ENCODE data around the gene VOPP1.
"Not testable (repeated sequence)": the region's sequence is repeated elsewhere in the genome, so short reads cannot be mapped to it uniquely, and the experiment has no call there.

Gene VOPP1, protein sequence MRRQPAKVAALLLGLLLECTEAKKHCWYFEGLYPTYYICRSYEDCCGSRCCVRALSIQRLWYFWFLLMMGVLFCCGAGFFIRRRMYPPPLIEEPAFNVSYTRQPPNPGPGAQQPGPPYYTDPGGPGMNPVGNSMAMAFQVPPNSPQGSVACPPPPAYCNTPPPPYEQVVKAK

DNA sequence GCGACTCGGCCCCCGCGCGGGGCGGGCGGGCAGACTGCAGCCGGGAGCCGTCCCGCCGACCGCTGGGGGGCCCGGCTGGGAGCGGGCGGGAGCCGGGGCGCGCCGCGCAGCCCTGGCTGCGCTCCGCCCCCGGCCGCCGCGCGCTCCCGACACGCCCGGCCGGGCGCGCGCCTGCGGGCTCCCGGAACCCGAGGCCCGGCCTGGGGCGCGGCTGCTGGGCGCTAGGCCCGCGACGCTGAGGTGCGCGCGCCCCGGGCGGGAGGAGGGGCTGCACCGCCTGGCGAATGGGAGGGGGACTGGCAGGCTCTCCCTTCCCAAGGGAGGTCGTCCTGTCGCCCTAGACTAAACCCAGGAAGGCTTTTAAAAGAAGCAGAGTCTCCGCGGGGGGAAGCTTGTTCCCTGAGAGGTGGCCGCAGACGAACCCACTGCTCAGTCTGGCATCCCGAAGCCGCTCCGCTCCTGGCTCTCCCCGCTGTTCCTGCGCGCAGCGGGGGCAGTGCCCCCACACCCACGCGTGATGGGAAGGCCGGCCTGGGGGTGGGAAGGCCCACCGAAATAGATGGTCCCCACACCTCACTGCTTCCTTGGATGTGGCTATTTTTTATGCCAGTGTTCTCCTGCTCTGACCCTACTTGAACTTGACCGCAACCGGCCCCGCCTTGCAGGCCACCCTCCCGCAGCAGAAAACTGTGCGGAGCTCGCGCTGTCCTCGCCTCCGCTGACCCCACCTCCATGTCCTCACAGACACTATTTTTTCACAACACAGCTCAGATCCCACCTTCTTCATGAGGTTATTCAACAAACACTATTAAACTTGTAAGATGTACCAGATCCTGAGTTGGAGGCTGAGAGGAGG lies at the start of gene VOPP1:
Gene VOPP1 (minus strand): TSS at position 125 of the 856 bp plus-strand sequence. CDS start 178 bp downstream, outside the sequence.
- peak within 1 kb of the TSS; percentile 93 for H3K27ac Mint-ChIP-seq
- ATAC-seq (peak; percentile 64), DNase-seq (ENCODE audit: low spot score in 2 of 2) (peak; percentile 53 to 77)
- H3K9me3 Mint-ChIP-seq, result no peaks in the 10 kb centered on the region
- peaks cover 42% of the 10 kb centered on the region for H3K36me3 Mint-ChIP-seq
- peak within 1 kb of the TSS; percentile 81 for H3K4me3 Mint-ChIP-seq
- H3K4me1 Mint-ChIP-seq, result peaks cover 64% of the 10 kb centered on the region

DNA sequence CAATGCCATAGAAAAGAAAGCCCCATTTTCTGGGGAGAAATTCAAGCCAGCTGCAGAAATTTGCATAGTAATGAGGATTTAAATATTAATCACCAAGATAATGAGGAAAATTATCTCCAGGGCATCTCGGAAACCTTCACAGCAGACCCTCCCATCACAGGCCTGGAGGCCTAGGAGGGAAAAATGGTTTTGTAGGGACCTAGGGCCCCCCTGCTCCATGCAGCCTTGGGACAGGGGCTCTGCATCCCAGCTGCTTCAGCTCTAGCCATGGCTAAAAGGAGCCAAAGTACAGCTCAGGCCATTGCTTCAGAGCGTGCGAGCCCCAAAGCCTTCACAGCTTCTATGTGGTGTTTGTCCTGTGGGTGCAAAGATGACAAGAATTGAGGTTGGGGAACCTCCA lies 46.6 kb upstream of the VOPP1 start:
- DNase-seq (ENCODE audit: low spot score in 2 of 2), result no peak
- H3K4me1 Mint-ChIP-seq, result no peaks in the 10 kb centered on the region
- no peak overlapping the region for H3K27ac Mint-ChIP-seq
- H3K4me3 Mint-ChIP-seq, result no peak overlapping the region
- H3K9me3 Mint-ChIP-seq, result peaks cover 4% of the 10 kb centered on the region
- no peak for ATAC-seq
- no peaks in the 10 kb centered on the region for H3K36me3 Mint-ChIP-seq

DNA sequence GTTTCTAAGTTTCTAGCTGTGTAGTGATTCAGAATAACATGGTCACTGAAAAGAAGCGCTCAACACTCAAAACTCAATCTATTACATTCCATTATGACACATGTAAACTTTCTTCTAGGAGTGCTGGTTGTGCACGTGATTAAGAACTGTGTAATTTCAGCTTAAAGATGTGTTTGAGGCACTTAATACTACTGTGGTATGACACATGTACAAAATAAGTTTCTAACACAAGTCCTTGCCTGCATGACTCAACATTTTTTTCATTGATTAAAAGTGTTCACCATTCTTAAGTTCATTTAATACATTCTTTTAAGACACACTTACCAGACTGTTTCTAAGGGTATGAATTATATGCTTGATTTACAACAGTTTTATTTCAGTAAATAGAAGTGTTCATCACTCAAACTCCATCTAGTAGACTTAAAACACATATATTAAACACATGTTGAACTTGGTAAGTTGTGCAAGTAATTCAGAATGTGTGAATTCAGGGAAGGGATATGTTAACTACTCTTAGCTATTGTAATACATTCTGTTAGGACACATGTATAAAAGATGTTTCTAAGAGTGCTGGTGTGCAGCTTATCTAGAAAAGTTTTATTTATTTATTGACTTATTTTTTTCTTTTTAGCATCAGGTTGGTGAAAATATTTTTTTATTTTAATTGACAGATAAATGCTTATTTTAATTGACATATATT lies 42.2 kb upstream of the VOPP1 start:
- H3K4me1 Mint-ChIP-seq; ATAC-seq; H3K4me3 Mint-ChIP-seq; H3K27ac Mint-ChIP-seq; DNase-seq (ENCODE audit: low spot score in 2 of 2); H3K36me3 Mint-ChIP-seq; H3K9me3 Mint-ChIP-seq: not testable (repeated sequence)

DNA sequence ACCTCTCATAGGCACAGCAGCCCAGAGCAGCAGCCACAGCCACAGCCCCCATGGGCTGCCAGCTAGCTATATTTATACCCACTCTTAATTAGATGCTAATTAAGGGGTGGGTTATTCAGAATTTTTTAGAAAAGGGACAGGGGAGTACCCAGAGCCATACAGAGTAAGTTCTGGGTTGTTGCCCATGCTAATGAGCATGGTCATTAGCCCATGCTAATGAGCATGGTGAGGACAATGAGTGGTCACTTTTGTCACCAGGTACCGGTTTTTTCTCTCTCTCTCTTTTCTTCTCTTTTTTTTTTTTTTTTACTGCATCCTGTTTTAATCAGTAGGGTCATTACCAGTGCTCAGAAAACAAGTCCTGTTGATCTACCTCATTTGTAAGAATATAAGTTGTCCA lies 37.4 kb upstream of the VOPP1 start:
- H3K9me3 Mint-ChIP-seq; ATAC-seq; H3K36me3 Mint-ChIP-seq; H3K27ac Mint-ChIP-seq; H3K4me1 Mint-ChIP-seq; DNase-seq (ENCODE audit: low spot score in 2 of 2); H3K4me3 Mint-ChIP-seq: not testable (repeated sequence)

DNA sequence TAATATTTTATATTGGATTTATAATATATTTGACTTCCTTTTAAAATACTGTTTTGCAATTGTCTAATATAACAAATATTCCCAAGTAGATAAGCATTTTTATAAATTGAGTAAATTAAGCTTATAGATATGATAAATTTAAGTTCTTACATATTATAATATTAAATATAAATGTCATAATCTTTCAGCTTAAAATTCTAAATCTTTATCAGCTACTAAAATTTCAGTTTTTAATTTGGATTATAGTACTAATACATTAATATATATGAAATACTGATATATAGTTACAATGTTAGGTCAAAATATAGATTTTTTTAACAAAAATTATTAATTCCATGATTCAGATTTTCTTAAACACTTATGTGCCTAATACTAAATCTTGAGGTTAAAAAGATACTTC lies 33.4 kb upstream of the VOPP1 start:
- not testable (repeated sequence) for DNase-seq (ENCODE audit: low spot score in 2 of 2); H3K36me3 Mint-ChIP-seq; H3K4me3 Mint-ChIP-seq; H3K4me1 Mint-ChIP-seq; H3K27ac Mint-ChIP-seq; H3K9me3 Mint-ChIP-seq; ATAC-seq

DNA sequence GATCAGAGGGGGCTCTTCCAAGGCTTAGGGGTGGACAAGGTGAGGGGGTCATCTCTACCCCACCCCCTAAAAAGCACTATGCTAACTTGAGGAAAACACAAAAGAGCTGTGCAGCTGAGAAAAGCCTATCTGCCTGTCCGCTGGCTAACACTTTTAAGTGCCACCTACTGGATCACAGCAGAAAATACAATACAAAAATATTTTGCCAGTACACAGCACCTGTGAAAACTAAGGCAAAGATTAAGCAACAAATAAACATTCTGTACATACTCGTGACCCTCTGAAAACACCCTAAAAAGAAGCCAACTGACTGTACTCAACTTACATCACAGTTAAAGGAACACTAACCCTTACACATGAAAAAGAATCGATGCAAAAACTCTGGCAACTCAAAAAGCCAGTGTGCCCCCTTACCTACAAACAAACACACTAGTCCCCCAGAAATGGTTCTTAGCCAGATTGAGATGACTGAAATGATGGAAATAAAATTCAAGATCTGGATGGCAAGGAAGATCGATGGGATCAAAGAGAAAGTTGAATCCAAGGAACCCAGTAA lies 25.7 kb upstream of the VOPP1 start:
- H3K4me3 Mint-ChIP-seq; DNase-seq (ENCODE audit: low spot score in 2 of 2); H3K9me3 Mint-ChIP-seq; H3K36me3 Mint-ChIP-seq; ATAC-seq; H3K27ac Mint-ChIP-seq: not testable (repeated sequence)
- H3K4me1 Mint-ChIP-seq, result peaks cover 12% of the 10 kb centered on the region

DNA sequence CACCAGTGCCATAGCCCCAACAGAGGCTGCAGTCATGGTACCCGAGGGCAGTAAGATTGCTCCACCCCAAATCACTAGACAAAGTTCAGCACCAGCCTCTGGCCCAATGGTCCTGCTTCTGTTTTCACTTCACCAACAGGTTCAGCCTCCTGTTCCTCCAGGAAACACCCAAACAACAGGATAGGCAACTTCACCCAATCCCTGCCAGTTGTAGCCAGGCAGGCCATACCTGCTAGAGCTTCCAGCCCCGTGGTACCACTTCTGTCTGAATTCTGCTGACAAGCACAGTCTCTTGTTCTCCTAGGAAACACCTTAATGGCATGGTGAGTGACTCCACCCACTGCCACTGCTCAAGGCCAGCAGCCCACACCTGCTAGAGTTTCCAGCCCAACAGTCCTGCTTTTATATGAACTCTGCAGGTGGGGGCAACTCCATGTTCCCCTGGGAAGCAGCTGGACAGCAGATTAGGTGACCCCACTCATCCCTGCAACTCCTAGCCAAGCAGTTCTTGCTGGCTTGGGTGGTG lies 25.0 kb upstream of the VOPP1 start:
- not testable (repeated sequence) for H3K9me3 Mint-ChIP-seq; H3K4me3 Mint-ChIP-seq; DNase-seq (ENCODE audit: low spot score in 2 of 2); H3K36me3 Mint-ChIP-seq; ATAC-seq; H3K27ac Mint-ChIP-seq
- peaks cover 20% of the 10 kb centered on the region for H3K4me1 Mint-ChIP-seq

DNA sequence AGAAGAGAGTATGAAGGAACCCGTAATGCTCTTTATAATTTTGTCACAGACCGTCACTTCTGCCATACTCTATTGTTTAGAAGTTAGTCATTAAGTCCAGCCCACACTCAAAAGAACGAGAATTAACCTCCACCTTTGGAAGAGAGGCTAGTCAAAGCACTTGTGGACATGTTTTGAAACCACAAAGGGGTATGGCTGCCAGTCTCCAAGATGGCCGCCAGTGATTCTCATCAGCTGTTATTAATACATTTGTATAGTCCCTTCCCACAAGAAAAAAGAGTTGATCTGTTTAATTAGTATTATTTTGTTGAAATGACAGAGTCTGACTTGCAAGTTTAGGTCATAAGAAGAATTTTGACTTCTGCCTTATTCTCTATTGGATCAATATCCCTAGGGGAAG lies 23.2 kb upstream of the VOPP1 start:
- peaks cover 20% of the 10 kb centered on the region for H3K4me1 Mint-ChIP-seq
- DNase-seq (ENCODE audit: low spot score in 2 of 2) (no peak), ATAC-seq (no peak)
- H3K9me3 Mint-ChIP-seq, result no peaks in the 10 kb centered on the region
- H3K27ac Mint-ChIP-seq, result no peak overlapping the region
- no peak overlapping the region for H3K4me3 Mint-ChIP-seq
- H3K36me3 Mint-ChIP-seq, result peaks cover 12% of the 10 kb centered on the region

DNA sequence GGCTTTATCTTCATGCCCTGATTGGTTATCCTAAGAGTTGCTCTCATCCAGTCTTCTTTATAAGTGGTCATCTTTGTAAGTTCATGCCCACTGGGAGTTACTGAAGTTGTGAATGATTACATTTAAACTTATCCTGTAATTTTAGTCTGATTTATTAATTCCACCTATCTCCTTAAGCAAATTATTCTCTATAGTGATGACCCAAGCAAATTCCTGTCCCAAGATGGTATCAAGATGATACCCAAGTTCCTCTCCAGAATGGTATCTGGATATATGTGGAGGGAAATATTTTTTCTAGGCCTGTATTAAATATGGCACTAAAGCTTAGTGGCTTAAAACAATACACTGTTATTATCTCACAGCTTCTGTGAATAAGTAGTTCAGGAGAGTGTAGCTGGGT lies 22.6 kb upstream of the VOPP1 start:
- no peaks in the 10 kb centered on the region for H3K9me3 Mint-ChIP-seq
- DNase-seq (ENCODE audit: low spot score in 2 of 2) (no peak), ATAC-seq (no peak)
- H3K27ac Mint-ChIP-seq, result no peak overlapping the region
- H3K4me3 Mint-ChIP-seq, result no peak overlapping the region
- peaks cover 12% of the 10 kb centered on the region for H3K36me3 Mint-ChIP-seq
- H3K4me1 Mint-ChIP-seq, result peaks cover 20% of the 10 kb centered on the region

DNA sequence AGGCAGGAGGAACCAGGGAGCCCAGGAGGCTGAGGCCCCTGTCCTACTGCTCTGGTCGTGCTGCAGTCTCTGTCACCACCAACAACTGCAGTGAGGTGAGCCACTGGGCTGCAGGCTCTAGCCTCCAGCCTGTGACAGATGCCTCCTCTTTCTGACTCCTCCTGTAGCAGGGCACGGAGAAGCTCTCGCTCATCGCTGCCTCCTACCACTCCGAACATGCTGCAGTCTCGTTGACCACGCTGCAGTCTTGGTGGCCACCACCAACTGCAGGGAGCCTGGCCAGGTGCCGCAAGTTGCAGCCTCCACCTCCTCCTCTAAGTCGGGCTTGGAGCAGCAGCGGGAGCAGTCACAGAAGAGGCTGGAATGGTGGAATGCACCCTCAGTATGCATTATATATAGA lies 22.1 kb upstream of the VOPP1 start:
- DNase-seq (ENCODE audit: low spot score in 2 of 2) (no peak), ATAC-seq (no peak)
- H3K4me3 Mint-ChIP-seq, result no peak overlapping the region
- no peaks in the 10 kb centered on the region for H3K9me3 Mint-ChIP-seq
- H3K36me3 Mint-ChIP-seq, result peaks cover 12% of the 10 kb centered on the region
- no peak overlapping the region for H3K27ac Mint-ChIP-seq
- peaks cover 20% of the 10 kb centered on the region for H3K4me1 Mint-ChIP-seq

DNA sequence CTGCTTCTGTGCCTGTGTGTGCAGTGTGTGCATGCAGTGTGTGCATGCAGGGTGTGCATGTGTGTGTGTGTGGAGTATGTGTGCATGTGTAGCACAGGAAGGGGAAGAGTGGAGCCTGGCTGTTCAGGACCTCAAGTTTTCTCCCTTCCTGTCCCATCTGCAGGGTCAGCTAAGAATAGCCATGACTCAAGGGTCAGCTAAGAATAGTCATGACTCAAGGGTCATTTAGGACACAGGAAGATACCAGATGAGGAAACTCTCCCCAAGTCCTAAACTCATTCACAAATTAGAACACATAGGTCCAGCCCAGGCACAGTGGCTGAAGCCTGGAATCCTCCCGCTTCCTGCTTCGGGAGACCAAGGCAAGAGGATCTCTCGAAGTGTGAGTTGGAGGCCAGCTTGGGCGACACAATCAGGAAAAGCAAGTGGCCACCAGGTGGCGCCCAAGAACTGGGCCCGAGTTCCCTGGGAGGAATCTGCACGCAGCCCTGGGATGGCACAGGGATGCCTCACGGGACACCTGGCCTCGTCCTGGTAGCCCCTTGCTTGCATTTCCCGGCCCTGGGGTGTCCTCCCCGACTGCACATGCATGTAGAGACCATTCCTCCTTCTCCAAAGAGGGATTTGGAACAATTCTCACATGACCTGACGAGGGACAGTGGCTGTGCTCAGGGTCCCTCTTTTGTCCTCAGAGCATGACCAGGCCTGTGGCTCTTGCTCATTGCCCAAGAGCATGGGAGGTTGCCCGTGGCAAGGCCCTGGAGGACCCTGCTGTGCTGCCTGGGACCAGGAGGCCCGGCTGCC lies 21.4 kb upstream of the VOPP1 start:
- peak; percentile 70 to 86 for DNase-seq (ENCODE audit: low spot score in 2 of 2)
- no peak overlapping the region for H3K27ac Mint-ChIP-seq
- peak; percentile 69 for ATAC-seq
- peaks cover 22% of the 10 kb centered on the region for H3K4me1 Mint-ChIP-seq
- H3K4me3 Mint-ChIP-seq, result no peak overlapping the region
- peaks cover 12% of the 10 kb centered on the region for H3K36me3 Mint-ChIP-seq
- no peaks in the 10 kb centered on the region for H3K9me3 Mint-ChIP-seq

DNA sequence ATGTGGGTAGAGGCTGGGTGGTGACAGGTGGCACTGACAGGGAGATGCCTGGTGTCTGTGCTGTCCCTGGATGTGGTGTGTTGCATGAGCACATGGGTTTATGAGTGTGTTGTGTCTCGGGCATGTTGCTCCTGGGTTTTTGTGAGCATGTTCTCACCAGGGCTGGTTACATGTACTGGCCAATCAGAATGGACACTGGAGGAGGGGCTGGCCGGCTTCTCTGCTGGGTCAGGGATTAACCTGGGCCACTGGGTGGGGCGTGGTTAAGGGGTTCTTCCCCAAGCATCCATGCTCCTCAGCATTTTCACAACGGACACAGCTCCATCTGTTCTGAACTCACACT lies 20.8 kb upstream of the VOPP1 start:
- Mint-ChIP-seq H3K4me3 (no peak overlapping the region), H3K4me1 (peaks cover 27% of the 10 kb centered on the region), H3K9me3 (no peaks in the 10 kb centered on the region), H3K27ac (no peak overlapping the region), H3K36me3 (peaks cover 12% of the 10 kb centered on the region)
- DNase-seq (ENCODE audit: low spot score in 2 of 2), result no peak
- ATAC-seq, result no peak

DNA sequence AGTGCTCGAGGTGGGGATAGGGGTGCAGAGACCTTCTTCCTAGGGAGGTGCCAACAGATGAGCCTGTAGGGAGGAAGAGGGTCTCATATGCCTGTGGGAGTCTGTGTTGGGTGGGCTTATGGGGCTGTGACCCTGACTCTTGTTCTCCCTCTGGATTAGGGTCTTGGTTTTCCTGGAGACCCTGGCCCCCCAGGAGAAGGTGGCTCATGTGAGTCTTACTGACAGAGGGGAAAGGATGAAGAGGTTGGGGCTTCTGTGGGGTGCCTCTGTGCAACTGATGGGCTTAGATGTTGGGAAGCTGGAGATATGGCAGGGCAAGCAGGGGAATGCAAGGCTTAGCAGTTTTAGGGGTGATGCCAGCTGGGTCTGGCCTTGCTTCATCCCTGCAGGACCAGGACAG lies 20.2 kb upstream of the VOPP1 start:
- Mint-ChIP-seq H3K36me3 (peaks cover 12% of the 10 kb centered on the region), H3K27ac (peak overlapping the region; percentile 9), H3K4me1 (peaks cover 27% of the 10 kb centered on the region), H3K9me3 (no peaks in the 10 kb centered on the region), H3K4me3 (no peak overlapping the region)
- ATAC-seq (no peak), DNase-seq (ENCODE audit: low spot score in 2 of 2) (no peak)

DNA sequence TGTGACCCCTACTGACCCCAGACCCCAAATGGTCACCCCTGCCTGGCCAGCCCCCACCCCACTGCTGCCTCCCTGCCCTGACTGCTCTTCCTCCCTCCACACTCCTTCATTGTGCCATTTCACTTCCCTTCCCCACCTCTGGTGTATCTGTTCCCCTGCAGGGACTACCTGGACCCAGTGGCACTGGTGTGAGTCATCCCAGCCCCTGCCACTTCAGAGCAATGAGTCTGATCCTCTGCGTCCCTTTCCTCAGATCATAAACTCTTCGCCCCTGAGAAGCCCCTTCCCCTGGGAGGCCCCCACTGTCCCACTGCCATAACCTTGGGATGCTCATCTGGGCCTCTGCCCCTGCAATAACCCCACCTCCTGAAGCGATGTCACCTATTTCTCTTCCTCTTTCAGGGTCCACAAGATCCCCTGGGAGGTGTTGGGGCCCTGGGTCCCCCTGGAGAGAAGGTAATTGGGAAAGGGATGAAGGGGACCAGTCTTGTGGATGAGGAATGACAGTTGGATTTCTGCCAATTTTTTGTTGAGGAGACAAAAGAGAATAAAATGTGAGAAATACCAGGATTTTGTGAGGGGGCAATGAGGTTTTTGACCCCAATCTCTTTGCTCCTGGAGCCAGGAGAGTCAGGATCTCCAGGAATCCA lies 19.1 kb upstream of the VOPP1 start:
- H3K36me3 Mint-ChIP-seq, result peaks cover 12% of the 10 kb centered on the region
- no peak for DNase-seq (ENCODE audit: low spot score in 2 of 2)
- ATAC-seq, result no peak
- H3K9me3 Mint-ChIP-seq, result no peaks in the 10 kb centered on the region
- H3K4me3 Mint-ChIP-seq, result no peak overlapping the region
- peak overlapping the region; percentile 9 for H3K27ac Mint-ChIP-seq
- H3K4me1 Mint-ChIP-seq, result peaks cover 27% of the 10 kb centered on the region
